ENCODE results near the gene IGF1R. TPM values are rescaled to one million over a fixed set of nuclear protein-coding genes. Genes with fewer than 3 reads are reported as not detected.

Gene IGF1R
- total RNA-seq, 2 experiments from 2014 or later: 17.7 to 18.9 TPM

DNA sequence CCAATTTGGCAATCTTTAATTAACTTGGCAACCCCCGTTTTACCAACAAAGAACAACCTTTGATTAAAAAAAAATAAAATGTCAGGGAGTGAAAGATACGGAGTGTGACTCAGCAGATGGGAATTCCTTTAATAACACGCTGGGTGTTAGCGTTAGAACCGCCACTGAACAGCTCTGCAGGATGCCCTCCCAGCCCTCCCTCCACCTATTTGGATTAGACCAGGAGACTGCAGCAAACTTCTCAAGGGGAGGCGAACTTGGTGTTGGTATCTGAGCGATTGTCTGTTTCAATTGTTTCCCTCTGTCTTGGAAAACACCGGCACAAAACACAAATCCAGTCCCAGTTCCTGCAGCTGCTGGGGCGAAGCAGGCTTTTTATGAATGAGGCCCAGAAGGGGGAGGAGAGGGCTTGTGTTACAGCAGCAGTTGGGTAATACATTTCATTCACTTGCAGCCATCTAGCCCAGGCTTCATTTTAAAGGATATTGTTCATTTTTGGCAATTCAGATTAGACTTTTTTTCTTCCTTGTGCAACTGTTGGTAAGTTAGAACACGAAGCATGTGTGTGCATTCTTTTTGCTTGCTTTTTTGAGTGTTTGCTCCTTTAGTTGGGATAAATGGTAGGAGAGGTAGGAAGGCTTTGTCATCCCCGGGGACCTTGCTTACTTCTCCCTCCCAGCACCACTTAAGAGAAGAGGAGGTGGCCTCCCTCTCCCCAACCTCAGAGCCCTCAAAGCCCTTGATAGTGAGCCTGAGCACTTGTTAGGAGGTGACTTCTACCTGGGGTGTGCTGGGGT lies 152.3 kb downstream of the IGF1R start:
- Mint-ChIP-seq H3K27ac (peak overlapping the region; percentile 26), H3K4me3 (peak overlapping the region; percentile 11), H3K4me1 (peaks cover 44% of the 10 kb centered on the region), H3K9me3 (no peaks in the 10 kb centered on the region), H3K36me3 (peaks cover 3% of the 10 kb centered on the region), H3K27me3 (no peaks in the 10 kb centered on the region)
- no peak for DNase-seq

DNA sequence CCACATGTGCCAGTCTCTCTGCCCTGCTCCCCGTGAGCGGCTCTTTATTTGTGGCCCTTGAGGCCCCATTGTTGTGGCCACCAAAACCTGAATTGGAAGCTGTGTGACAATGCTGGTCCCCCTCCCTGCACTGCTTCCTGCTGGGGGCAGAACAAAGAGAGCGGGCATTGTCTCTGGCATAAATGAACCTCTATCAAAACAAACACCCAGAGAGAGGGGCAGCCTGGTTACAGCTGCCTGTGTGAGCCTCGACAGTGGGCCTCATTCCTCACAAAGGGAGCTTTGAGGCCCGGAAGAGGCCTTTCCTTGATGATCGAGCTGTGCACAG lies 152.9 kb downstream of the IGF1R start:
- Mint-ChIP-seq H3K9me3 (no peaks in the 10 kb centered on the region), H3K36me3 (peaks cover 3% of the 10 kb centered on the region)

DNA sequence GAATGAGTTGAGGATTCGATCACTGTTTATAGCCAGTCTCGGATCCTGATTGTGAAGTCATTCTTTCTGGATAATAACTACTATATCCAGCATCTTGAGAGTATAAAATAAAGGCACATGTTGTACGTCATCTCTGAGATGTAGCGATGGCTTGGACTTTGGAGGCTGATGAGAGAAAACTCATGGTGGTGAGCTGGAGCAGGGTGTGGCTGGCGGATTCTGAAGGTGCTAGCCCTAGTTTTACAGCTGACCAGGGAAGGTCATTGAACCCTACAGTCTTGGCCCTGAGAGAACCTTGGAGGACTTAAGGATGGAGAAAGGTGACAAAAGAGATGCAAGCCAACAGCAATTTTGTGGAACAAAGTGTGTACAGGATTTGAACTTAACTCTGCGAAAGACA lies 153.8 kb downstream of the IGF1R start:
- Mint-ChIP-seq H3K4me1 (peaks cover 40% of the 10 kb centered on the region), H3K9me3 (no peaks in the 10 kb centered on the region), H3K27me3 (no peaks in the 10 kb centered on the region), H3K4me3 (no peak overlapping the region), H3K36me3 (peaks cover 3% of the 10 kb centered on the region), H3K27ac (no peak overlapping the region)
- no peak for DNase-seq

More for the DNA sequence above, 152.9 kb downstream of the IGF1R start:
- Mint-ChIP-seq H3K4me3 (peak overlapping the region; percentile 11), H3K27me3 (no peaks in the 10 kb centered on the region), H3K4me1 (peaks cover 42% of the 10 kb centered on the region), H3K27ac (peak overlapping the region; percentile 26)
- DNase-seq: no peak

DNA sequence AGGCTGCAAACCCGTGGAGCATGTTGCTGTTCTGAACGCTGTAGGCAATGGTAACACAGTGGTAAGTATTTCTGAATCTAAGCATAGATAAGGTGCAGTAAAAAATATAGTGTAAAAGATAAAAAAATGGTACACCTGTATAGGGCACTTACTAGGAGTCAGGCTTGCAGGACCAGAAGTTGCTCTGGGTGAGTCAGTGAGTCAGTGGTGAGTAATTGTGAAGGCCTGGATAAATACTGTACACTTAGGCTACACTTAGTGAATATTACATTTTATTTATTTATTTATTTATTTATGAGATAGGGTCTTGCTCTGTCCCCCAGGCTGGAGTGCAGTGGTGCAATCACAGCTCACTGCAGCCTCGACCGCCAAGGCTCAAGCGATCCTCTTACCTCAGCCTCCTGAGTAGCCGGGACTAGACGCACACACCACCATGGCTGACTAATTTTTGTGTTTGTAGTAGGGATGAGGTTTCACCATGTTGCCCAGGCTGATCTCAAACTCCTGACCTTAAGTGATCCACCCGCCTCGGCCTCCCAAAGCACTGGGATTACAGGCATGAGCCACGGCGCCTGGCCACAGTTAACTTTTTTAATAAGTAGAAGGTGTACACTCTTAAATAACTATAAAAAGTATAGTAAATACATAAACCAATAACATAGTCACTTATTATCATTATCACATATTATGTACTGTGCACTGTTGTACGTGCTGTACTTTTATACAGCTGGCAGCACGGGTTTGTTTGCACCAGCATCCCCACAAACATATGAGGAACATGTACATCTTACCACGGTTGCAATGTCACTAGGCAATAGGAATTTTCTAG lies 155.1 kb downstream of the IGF1R start:
- Mint-ChIP-seq H3K36me3 (peaks cover 3% of the 10 kb centered on the region), H3K27ac (no peak overlapping the region), H3K4me1 (peaks cover 33% of the 10 kb centered on the region), H3K27me3 (no peaks in the 10 kb centered on the region), H3K4me3 (no peak overlapping the region), H3K9me3 (no peaks in the 10 kb centered on the region)
- no peak for DNase-seq

DNA sequence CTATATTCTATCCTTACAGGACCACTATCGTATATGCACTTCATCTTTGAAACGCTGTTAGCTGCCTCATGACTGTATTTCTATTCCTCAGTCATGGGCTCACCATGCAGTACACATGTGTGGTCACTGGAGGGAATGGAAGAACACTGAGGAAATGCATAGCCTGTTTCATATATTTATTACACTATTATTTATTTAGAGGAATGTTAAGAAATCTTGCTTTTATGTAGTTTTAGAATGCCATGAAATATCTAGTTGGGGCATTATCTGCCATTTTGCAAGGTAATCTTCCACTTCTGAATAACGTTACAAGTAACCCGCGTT lies 155.7 kb downstream of the IGF1R start:
- Mint-ChIP-seq H3K27ac (no peak overlapping the region), H3K27me3 (no peaks in the 10 kb centered on the region), H3K9me3 (no peaks in the 10 kb centered on the region), H3K36me3 (peaks cover 3% of the 10 kb centered on the region), H3K4me3 (no peak overlapping the region), H3K4me1 (peaks cover 31% of the 10 kb centered on the region)
- DNase-seq: no peak

DNA sequence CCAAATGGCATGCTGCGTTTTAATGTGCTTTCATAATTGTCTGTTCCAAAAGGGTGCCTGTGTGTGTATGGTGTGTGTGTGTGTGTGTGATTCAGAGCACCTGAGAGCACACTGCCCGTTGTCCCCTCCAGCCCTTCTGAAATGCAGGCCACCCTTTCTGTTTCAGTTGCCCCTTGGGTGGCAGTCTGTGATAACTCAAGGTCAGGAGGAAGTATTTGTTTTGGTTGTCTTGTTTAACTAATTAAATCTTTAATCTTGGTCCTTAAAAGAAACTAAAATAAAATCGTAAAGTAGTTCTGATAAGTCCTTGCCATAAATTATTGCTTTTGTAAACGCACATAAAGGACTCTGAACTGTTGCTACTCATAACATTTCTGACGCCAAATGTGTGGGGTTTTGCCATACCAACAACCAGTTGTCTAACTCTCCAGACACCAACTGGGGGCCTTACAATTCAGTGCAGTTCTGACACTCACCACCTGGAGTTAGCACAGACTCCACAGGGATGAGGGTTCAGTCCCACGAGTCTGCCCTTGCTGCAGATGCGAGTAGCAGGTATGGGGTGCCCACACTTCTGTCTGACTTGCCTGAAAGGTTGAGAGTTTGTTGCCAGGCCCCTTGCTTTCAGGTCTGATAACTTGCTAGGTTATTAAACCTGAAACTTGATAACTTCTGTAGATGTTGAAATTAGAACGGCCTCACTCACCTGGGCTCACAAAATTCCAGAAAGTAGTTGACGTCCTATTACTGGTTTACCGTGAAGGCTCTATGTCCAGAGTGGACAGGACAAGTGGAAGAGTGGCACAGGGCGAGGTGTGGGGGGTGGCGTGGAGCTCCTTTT lies 157.3 kb downstream of the IGF1R start:
- Mint-ChIP-seq H3K9me3 (no peaks in the 10 kb centered on the region), H3K4me3 (no peak overlapping the region), H3K4me1 (peaks cover 22% of the 10 kb centered on the region), H3K27ac (no peak overlapping the region), H3K36me3 (peaks cover 5% of the 10 kb centered on the region), H3K27me3 (no peaks in the 10 kb centered on the region)
- no peak for DNase-seq

DNA sequence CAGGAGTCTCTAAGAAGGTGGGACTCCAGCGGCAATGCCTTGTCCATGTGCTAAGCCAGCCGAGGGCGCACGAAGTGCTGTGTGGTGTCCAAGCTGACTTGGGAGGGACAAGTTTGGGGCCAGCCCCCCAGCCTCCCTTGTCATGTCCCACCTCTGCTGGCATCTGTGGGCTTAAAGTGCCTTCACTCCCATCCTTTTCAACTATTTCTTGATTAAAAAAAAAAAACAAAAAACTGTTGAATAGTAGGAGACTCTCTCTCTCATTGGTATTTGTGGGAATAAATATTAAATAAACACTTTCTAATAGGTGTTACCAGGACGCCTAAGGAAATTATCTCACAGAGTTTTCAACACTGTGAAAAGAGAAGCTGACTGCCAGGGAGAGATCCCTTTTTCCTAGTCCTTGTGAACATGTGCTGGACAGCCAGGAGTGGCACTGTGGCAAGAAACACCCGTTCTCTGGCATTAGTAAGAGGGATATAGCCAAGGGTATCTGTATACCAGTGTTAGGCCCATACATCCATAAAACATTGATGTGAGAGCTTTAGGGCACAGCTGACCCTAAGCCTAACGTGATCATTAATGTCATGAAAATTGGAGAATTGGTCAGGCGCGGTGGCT lies 158.0 kb downstream of the IGF1R start:
- Mint-ChIP-seq H3K27ac (no peak overlapping the region), H3K9me3 (no peaks in the 10 kb centered on the region), H3K4me3 (no peak overlapping the region), H3K27me3 (no peaks in the 10 kb centered on the region), H3K4me1 (peaks cover 15% of the 10 kb centered on the region), H3K36me3 (peaks cover 9% of the 10 kb centered on the region)
- no peak for DNase-seq

DNA sequence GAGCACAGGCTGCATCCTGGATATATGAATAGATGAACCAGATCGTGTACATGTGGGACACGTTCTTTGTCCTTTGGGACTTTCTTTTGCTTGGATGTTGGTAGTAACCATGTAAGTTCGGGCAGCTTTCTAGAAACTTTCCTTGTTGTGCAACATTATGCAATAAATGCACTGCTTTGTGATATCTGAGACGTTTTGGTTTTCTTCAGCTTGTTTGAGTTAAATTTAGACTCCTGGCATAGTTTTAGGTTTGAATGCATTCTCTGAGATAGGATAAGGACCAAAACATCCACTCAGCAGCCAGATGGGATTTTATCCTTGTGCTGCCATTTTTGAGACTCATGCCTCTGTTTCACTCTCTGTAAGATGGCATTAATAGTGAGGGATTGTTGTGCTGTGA lies 158.9 kb downstream of the IGF1R start:
- H3K27ac Mint-ChIP-seq: no peak overlapping the region
- H3K9me3 Mint-ChIP-seq: peaks cover 1% of the 10 kb centered on the region
- DNase-seq: no peak
- no peaks in the 10 kb centered on the region for H3K27me3 Mint-ChIP-seq
- peaks cover 12% of the 10 kb centered on the region for H3K36me3 Mint-ChIP-seq
- peaks cover 10% of the 10 kb centered on the region for H3K4me1 Mint-ChIP-seq
- H3K4me3 Mint-ChIP-seq: no peak overlapping the region

DNA sequence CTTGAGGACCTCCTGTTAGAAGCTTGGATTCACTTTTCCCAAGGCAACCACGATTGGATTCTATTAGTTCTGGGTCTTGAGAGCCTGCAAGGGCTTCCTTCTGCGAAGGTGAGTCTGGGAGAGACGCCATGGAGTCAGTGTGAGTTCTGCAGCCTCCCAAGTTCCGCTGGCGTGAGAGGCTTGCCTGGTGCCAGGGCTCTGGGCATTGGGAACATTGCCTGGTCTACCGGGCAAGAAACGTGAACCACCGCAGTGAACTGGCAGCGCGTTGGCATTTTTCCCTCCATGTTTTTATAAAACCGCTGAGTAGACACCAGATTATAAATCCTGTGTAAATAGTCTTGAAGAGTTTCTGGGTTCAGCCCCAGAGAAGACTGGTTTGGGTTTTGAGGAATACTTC lies 160.9 kb downstream of the IGF1R start:
- no peak for DNase-seq
- Mint-ChIP-seq H3K27ac (no peak overlapping the region), H3K4me1 (peaks cover 7% of the 10 kb centered on the region), H3K4me3 (no peak overlapping the region), H3K27me3 (no peaks in the 10 kb centered on the region), H3K9me3 (peaks cover 1% of the 10 kb centered on the region), H3K36me3 (peaks cover 17% of the 10 kb centered on the region)

DNA sequence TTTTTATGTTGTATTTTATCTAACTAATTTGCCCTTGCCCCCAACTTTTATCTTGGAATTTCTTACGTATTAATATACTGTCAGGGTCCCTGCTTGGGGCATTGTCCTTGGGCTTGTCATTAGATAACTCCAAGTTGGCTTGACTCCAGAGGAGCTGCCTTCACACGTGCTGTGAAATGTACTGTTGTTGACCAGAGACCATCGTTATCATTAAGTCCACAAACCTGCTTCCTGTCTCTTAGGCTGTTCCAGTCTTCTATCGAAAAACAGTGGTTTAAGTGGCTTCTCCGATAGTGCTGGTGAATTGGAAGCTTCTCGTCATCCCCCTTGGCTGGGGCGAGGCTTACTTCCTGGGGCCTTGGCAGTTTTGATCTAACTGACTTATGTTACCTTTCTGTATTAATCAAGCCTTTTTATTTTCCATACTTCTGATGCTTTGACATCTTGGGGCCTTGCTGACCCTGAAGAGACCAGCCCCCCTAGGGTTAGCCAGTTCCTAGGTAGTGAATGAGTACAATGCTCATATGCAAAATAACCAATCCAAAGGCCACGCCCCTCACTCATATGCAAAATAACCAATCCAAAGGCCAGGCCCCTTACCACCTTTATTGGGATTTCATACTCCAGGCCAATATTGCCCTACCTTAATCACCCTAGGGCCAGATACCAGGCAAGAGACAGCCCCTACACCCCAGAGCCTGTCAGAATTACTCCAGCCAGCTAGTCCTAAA lies 164.5 kb downstream of the IGF1R start:
- Mint-ChIP-seq H3K9me3 (peaks cover 3% of the 10 kb centered on the region), H3K27me3 (no peaks in the 10 kb centered on the region), H3K4me3 (no peak overlapping the region), H3K4me1 (peaks cover 5% of the 10 kb centered on the region), H3K27ac (no peak overlapping the region), H3K36me3 (peaks cover 30% of the 10 kb centered on the region)
- no peak for DNase-seq

DNA sequence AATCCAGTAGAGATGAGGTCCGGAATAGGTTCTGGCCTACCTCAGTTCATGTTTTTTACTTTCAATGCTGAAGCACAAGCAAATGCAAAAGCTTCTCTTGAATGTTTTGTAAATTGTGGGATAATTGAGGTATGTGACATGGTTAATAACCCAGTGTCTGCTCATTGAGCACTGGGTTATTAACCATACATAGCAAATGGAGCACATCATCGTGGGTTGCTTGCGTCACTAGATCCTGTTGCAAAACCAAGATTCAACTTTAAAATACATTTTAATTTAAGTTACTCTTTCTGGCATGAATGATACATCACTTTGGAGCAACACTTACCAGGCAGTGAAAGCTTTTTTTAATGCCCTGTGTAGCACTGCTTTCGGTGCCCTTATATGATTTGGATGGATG lies 165.6 kb downstream of the IGF1R start:
- H3K9me3 Mint-ChIP-seq: peaks cover 7% of the 10 kb centered on the region
- no peak overlapping the region for H3K4me3 Mint-ChIP-seq
- H3K4me1 Mint-ChIP-seq: peaks cover 5% of the 10 kb centered on the region
- H3K27ac Mint-ChIP-seq: no peak overlapping the region
- H3K27me3 Mint-ChIP-seq: no peaks in the 10 kb centered on the region
- peaks cover 33% of the 10 kb centered on the region for H3K36me3 Mint-ChIP-seq
- DNase-seq: no peak

DNA sequence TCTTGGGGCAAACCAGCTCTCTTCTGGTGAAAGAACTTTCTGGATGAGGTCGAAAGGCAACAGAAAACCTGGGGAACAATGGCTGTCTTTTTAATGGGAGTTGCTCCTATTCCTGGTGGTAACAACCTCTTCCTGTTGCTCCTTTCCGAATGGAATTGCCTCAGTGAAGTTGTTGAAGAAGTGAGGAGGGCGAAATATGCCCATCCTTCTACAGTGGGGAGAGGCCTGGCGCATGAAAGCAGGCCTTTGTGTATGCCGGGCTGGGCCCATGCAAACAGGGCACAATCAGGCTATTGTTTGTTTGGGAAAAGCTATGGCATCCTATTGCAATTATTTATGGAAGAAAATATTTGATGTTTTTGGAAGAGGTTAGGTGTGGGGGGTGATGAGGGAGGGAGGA lies 166.9 kb downstream of the IGF1R start:
- no peak for DNase-seq
- Mint-ChIP-seq H3K4me1 (peaks cover 2% of the 10 kb centered on the region), H3K27ac (no peak overlapping the region), H3K27me3 (no peaks in the 10 kb centered on the region), H3K36me3 (peaks cover 36% of the 10 kb centered on the region), H3K9me3 (peaks cover 11% of the 10 kb centered on the region), H3K4me3 (no peak overlapping the region)

DNA sequence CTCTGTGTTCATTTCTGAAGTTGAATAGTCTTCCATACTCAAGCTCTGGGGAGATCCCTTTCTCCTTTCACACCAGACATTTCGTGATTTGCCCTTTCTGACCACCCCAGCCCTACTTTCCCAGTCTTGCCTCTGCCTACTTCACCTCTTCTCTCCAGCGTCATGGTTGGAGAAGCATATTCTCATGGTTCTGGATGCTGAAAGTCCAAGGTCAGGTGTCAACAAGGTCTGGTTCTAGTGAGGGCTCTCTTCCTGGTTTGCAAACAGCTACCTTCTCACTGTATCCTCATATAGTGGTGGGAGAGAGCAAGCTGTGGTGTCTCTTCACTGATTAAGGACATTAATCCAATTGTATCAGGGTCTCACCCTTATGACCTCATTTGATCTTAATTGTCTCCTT lies 169.4 kb downstream of the IGF1R start:
- Mint-ChIP-seq H3K36me3 (peaks cover 47% of the 10 kb centered on the region), H3K27me3 (no peaks in the 10 kb centered on the region), H3K9me3 (peaks cover 20% of the 10 kb centered on the region), H3K4me1 (peaks cover 2% of the 10 kb centered on the region), H3K4me3 (no peak overlapping the region), H3K27ac (no peak overlapping the region)
- no peak for DNase-seq

DNA sequence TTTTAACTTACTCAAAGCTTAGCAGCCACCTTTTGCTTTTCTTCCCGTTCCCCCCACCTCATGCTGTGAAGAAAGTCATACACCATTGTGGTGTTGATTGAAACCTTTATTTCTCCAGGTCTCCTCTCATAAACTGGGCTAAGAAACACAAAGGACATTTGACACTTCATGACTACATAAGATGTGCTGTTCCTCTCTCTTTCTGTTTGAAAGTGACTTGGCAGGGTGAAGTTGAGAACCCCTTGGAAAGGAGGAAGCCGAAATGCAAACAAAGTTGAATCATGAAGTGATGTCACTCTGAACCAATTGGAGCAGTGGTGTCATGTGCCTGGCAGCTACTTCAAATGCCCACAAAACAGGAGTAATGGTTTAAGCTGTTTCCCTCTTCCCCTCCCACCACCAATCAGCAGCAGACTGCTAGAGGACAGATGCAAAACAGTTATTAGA lies 174.7 kb downstream of the IGF1R start:
- DNase-seq: no peak
- Mint-ChIP-seq H3K4me1 (peaks cover 4% of the 10 kb centered on the region), H3K27me3 (no peaks in the 10 kb centered on the region), H3K27ac (no peak overlapping the region), H3K9me3 (peaks cover 37% of the 10 kb centered on the region), H3K36me3 (peaks cover 69% of the 10 kb centered on the region), H3K4me3 (no peak overlapping the region)
